Heart right ventricle (tissue), 16 donors: ENCODE results near the gene TRIP13. TPM values are rescaled to one million over a fixed set of nuclear protein-coding genes. Genes with fewer than 3 reads are reported as not detected.

Experiments
- ATAC-seq, 8 donors: fragments of 200-7000 bp; cut with Tn5 transposase; one replicate each; pipeline ENCODE4 v1.9.1; 2020; ENCODE audit warnings: mild to moderate bottlenecking in 8 of 8, moderate library complexity in 8 of 8, moderate number of reproducible peaks in 1 of 8
- DNase-seq, 2 donors: peaks; one replicate each; pipeline ENCODE4 v3.0.0-alpha.2; 2020
- H3K27ac ChIP-seq, 10 donors: fragments of 200-600 bp; sonication (generic) in 2 of 10; one replicate each; pipeline versions ENCODE4 v1.5.0 to v1.8.0; 2020 to 2022; ENCODE audit warnings: mild to moderate bottlenecking in 3 of 10
- H3K27me3 ChIP-seq, 7 donors: fragments of 200-600 bp; one replicate each; pipeline ENCODE4 v1.8.0; 2021 to 2022; ENCODE audit warnings: mild to moderate bottlenecking in 2 of 7
- H3K36me3 ChIP-seq, 9 donors: fragments of 200-600 bp; sonication (generic) in 1 of 9; one replicate each; pipeline versions ENCODE4 v1.5.0 to v1.8.0; 2020 to 2022; ENCODE audit warnings: mild to moderate bottlenecking in 2 of 9
- H3K4me1 ChIP-seq, 9 donors: fragments of 200-600 bp; sonication (generic) in 1 of 9; one replicate each; pipeline versions ENCODE4 v1.5.0 to v1.8.0; 2020 to 2022; ENCODE audit warnings: mild to moderate bottlenecking in 4 of 9
- H3K4me3 ChIP-seq, 10 donors: fragments of 200-600 bp; sonication (generic) in 2 of 10; one replicate each; pipeline versions ENCODE4 v1.5.0 to v1.8.0; 2020 to 2022; ENCODE audit warnings: mild to moderate bottlenecking in 7 of 10, moderate library complexity in 2 of 10
- H3K9me3 ChIP-seq, 11 donors: fragments of 200-600 bp in 10 of 11; sonication (generic) in 2 of 11; one replicate each; pipeline versions ENCODE4 v1.5.0 to v1.8.0; 2013 to 2022; ENCODE audit warnings: mild to moderate bottlenecking in 2 of 11, control low read depth in 1 of 11, moderate library complexity in 1 of 11
- CTCF ChIP-seq, 9 donors: fragments of 200-600 bp; sonication (generic) in 2 of 9; IDR thresholded peaks; one replicate each; pipeline versions ENCODE4 v1.5.0 to v1.8.0; 2021 to 2022; ENCODE audit warnings: antibody characterized with exemption in 9 of 9, mild to moderate bottlenecking in 5 of 9, moderate library complexity in 1 of 9
- WGBS, 2 donors: extraction: QIAGEN DNeasy Blood & Tissue Kit; methylation state at CpG; one replicate each; pipeline ENCODE4 v1.1.7; 2013; ENCODE audit warnings: inconsistent platforms in 1 of 2; 5-methylcytosine and 5-hydroxymethylcytosine counted together
- intact Hi-C, 10 donors: fragments of 100-400 bp; cut with DNase I; formaldehyde crosslinking; loops; one replicate each; pipeline versions ENCODE4 v1.11.1 to v1.14.2; 2022
- polyA plus RNA-seq, 2 donors: library from polyadenylated mRNA; stranded (reverse); fragments of 200-250 nt; gene quantifications; one replicate each; pipeline ENCODE4 v1.2.3, GENCODE V29; 2013
- total RNA-seq, 10 donors: library from RNA; stranded (reverse); fragmentation: NEBNext Ultra II Directional in 3 of 10; extraction: Animal tissue kit (Norgen Biotek cat#: 25700) in 3 of 10; gene quantifications; one replicate each; pipeline versions ENCODE4 v1.2.1 to v1.2.4, GENCODE V29; 2021 to 2023
- donor health status: Arrhythmogenic right ventricular cardiomyopathy.
- donor health status: ischemic (EF 13 %, LVEDD 7.1; RV severe dilation, severe dysfunction).
- donor health status: healthy with polysubstance abuse.
- donor health status: DM: no; HTN: yes; CAD: no.
- donor health status: DM: no; HTN: no; CAD: no.
- donor health status: ischemic (EF 25% LVEDD 6.9; RV normal size, moderate dysfunction).
- donor health status: ischemic (EF 25% LVEDD 5.7; RV mildly dilated, moderate dysfunction).
- donor health status: healthy.
- donor health status: DM: yes; HTN: yes; CAD: no.
- donor health status: Ischemic cardiomyopathy.
- donor health status: ischemic (EF 35%, LVEDD 5.7; RV mildly dilated, moderate dysfunction).
- donor health status: nonischemic (EF 11% LVEDD 7.7; RV severe dilation, severe dysfunction).
- donor health status: DM: yes; HTN: yes; CAD: no.
- donor health status: PGD.
- donor health status: ischemic (EF 29% LVEDD 5.4; RV normal size, mild dysfunction).
- donor health status: nonischemic (EF 23%, LVEDD 6.1; RV moderate dilation, normal function).

Gene TRIP13
- total and polyA plus RNA-seq, 12 donors, result 0.22 to 2.8 (median 0.86) TPM; not detected in 1

DNA sequence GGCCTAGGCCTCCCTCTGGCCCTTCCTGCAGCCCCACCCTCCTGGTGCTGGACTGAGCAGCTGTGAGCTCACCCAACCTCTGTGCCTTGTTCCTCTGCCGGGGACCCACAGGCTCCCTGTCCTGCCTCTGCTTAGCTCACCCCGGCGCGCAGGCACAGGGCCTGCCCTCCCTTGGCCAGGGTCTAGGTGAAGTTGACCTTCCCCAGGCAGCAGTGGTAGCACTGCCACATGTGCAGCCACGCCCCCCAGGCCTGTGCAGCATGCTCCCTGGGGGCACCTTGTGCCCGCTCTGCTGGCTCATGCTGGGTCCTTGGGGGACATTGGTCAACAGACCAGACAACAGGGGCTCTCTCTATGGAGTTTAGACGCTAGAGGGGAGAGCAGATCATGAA is 18.1 kb downstream of the TRIP13 start:
- no peak for TF ChIP-seq CTCF (IDR thresholded peaks at IDR 0.05)
- Histone ChIP-seq H3K27ac (no peak overlapping the region), H3K9me3 (no peaks in the 10 kb centered on the region), H3K4me3 (no peak overlapping the region), H3K4me1 (no peaks in the 10 kb centered on the region), H3K36me3 (peaks cover 0 to 41% (median 0%) of the 10 kb centered on the region in 9 donors), H3K27me3 (no peaks in the 10 kb centered on the region)
- WGBS, 2 donors, result 97 to 98% methylated on average over 7 of the region's 7 CpGs
- ATAC-seq (peak in 1 of 8 donors; percentile 10), DNase-seq (no peak)
- intact Hi-C loops, result no loop called here

GRCh38 chr5:911601-912000 is 18.9 kb downstream of the TRIP13 start:
- no peak for DNase-seq
- TF ChIP-seq CTCF (IDR thresholded peaks at IDR 0.05), result no peak
- H3K27me3 ChIP-seq, result no peaks in the 10 kb centered on the region
- WGBS, 2 donors, result 73 to 86% methylated on average over 11 of the region's 11 CpGs
- no peaks in the 10 kb centered on the region for H3K9me3 ChIP-seq
- no peak for ATAC-seq
- intact Hi-C loops, result no loop called here
- H3K36me3 ChIP-seq, result peaks cover 0 to 44% (median 0%) of the 10 kb centered on the region in 9 donors
- no peak overlapping the region for H3K27ac ChIP-seq
- H3K4me3 ChIP-seq, result no peak overlapping the region
- H3K4me1 ChIP-seq, result no peaks in the 10 kb centered on the region

- 95 to 97% methylated on average over 44 of the region's 44 CpGs for WGBS, 2 donors
- no peaks in the 10 kb centered on the region for H3K27me3 ChIP-seq
- no peak overlapping the region for H3K4me3 ChIP-seq
- no peaks in the 10 kb centered on the region for H3K4me1 ChIP-seq
- no peak for DNase-seq
- H3K36me3 ChIP-seq, result peaks cover 0 to 49% (median 0%) of the 10 kb centered on the region in 9 donors
- TF ChIP-seq CTCF (IDR thresholded peaks at IDR 0.05), result peak in 1 of 9 donors; percentile 9
- ATAC-seq, result peak in 1 of 8 donors; percentile 12
- intact Hi-C loops, result no loop called here
- H3K27ac ChIP-seq, result no peak overlapping the region
- no peaks in the 10 kb centered on the region for H3K9me3 ChIP-seq
These were observed 19.8 kb downstream of the TRIP13 start for GRCh38 chr5:912280-913091.

- no peak overlapping the region for H3K4me3 ChIP-seq
- no peaks in the 10 kb centered on the region for H3K4me1 ChIP-seq
- no peaks in the 10 kb centered on the region for H3K27me3 ChIP-seq
- DNase-seq, result no peak
- peaks cover 0 to 33% (median 0%) of the 10 kb centered on the region in 9 donors for H3K36me3 ChIP-seq
- intact Hi-C loops, result no loop called here
- 93 to 97% methylated on average over 14 of the region's 14 CpGs for WGBS, 2 donors
- peaks cover 0 to 5% (median 0%) of the 10 kb centered on the region in 11 donors for H3K9me3 ChIP-seq
- TF ChIP-seq CTCF (IDR thresholded peaks at IDR 0.05), result no peak
- no peak for ATAC-seq
- no peak overlapping the region for H3K27ac ChIP-seq
These were observed 21.5 kb downstream of the TRIP13 start for GRCh38 chr5:914174-914573.
